HepG2 (cell line): ENCODE results near the gene PXDC1. TPM values are rescaled to one million over a fixed set of nuclear protein-coding genes. Genes with fewer than 3 reads are reported as not detected.
A peak's percentile ranks its signal among the peaks of the same experiment; 100 is the strongest.

Experiments
- CEBPB ChIP-seq: IDR thresholded peaks from 2 replicates; pipeline ENCODE4 v1.6.1; 2011; ENCODE audit warnings: low read depth, low read length, improper control_type of control experiment, borderline replicate concordance
- HOXA9 ChIP-seq: sonication (generic); formaldehyde crosslinking; IDR thresholded peaks from 2 replicates; pipeline ENCODE4 v1.8.1; 2022; ENCODE audit warnings: missing genetic modification reagents, mild to moderate bottlenecking, moderate library complexity, borderline replicate concordance
- JUND ChIP-seq: sonication (generic); formaldehyde crosslinking; IDR thresholded peaks from 2 replicates; pipeline ENCODE4 v1.8.0; 2022; ENCODE audit warnings: mild to moderate bottlenecking, missing genetic modification reagents
- MTF1 ChIP-seq: sonication (generic); formaldehyde crosslinking; IDR thresholded peaks from 2 replicates; pipeline ENCODE4 v1.5.0; 2020; ENCODE audit warnings: missing genetic modification reagents
- RELA ChIP-seq: sonication (generic); formaldehyde crosslinking; IDR thresholded peaks from 2 replicates; pipeline ENCODE4 v1.4.0; 2020; ENCODE audit warnings: missing genetic modification reagents
- SP140L ChIP-seq: sonication (generic); formaldehyde crosslinking; IDR thresholded peaks from 2 replicates; pipeline ENCODE4 v1.4.0; 2020; ENCODE audit warnings: missing genetic modification reagents, borderline replicate concordance
- TBX3 ChIP-seq: fragments of 450-650 bp; IDR thresholded peaks from 2 replicates; pipeline ENCODE4 v1.6.1; 2017; ENCODE audit warnings: antibody characterized with exemption, mild to moderate bottlenecking, inconsistent platforms, borderline replicate concordance
- ZBTB21 ChIP-seq: sonication (generic); formaldehyde crosslinking; IDR thresholded peaks from 2 replicates; pipeline ENCODE4 v1.4.0; 2020; ENCODE audit warnings: missing genetic modification reagents
- ZNF263 ChIP-seq: sonication (generic); formaldehyde crosslinking; IDR thresholded peaks from 2 replicates; pipeline ENCODE4 v1.4.0; 2020; ENCODE audit warnings: missing genetic modification reagents
- ZNF431 ChIP-seq: sonication (generic); formaldehyde crosslinking; IDR thresholded peaks from 2 replicates; pipeline ENCODE4 v1.9.0; 2022; ENCODE audit warnings: missing genetic modification reagents, low read depth, mild to moderate bottlenecking, borderline replicate concordance
- ZNF564 ChIP-seq: sonication (generic); formaldehyde crosslinking; IDR thresholded peaks from 2 replicates; pipeline ENCODE4 v1.8.1; 2023; ENCODE audit warnings: mild to moderate bottlenecking, missing genetic modification reagents
- ZNF747 ChIP-seq: sonication (generic); formaldehyde crosslinking; IDR thresholded peaks from 2 replicates; pipeline ENCODE4 v1.8.1; 2023; ENCODE audit warnings: missing genetic modification reagents, mild to moderate bottlenecking, borderline replicate concordance
- ZNF75D ChIP-seq: sonication (generic); formaldehyde crosslinking; IDR thresholded peaks from 2 replicates; pipeline ENCODE4 v1.8.1; 2023; ENCODE audit warnings: missing genetic modification reagents, mild to moderate bottlenecking, borderline replicate concordance
- ZSCAN21 ChIP-seq: sonication (generic); formaldehyde crosslinking; IDR thresholded peaks from 2 replicates; pipeline ENCODE4 v1.8.0; 2022; ENCODE audit warnings: mild to moderate bottlenecking, missing genetic modification reagents, moderate library complexity, borderline replicate concordance
- ZZZ3 ChIP-seq: sonication (generic); formaldehyde crosslinking; IDR thresholded peaks from 2 replicates; pipeline ENCODE4 v1.4.0; 2020; ENCODE audit warnings: missing genetic modification reagents, mild to moderate bottlenecking, borderline replicate concordance
- polyA plus RNA-seq, 8 experiments: library from polyadenylated mRNA; depleted of rRNA in 3 of 8; stranded (reverse) in 7 of 8; unstranded in 1 of 8; fragments of >200 nt; fragmentation: Illumina TruSeq in 4 of 8; extraction: Trizol in 4 of 8; gene quantifications; 2 replicates each; pipeline versions ENCODE4 v1.2.1 to v1.2.3, GENCODE V29; 2011 to 2016; ENCODE audit warnings: low read depth in 4 of 8, missing spikeins in 1 of 8, mixed read lengths in 1 of 8; ENCODE audit not compliant: insufficient read depth in 1 of 8
- total RNA-seq, 5 experiments: library from RNA; depleted of rRNA; stranded (reverse); fragments of >200 nt; fragmentation: Illumina TruSeq; extraction: Trizol; gene quantifications; 2 replicates each; pipeline ENCODE4 v1.2.3, GENCODE V29; 2016; ENCODE audit warnings: low read depth in 1 of 5
- TF ChIP-seq, protein P1 (sequence below): sonication (generic); formaldehyde crosslinking; IDR thresholded peaks from 2 replicates; pipeline ENCODE4 v1.9.0; 2021; ENCODE audit warnings: missing genetic modification reagents, borderline replicate concordance
- TF ChIP-seq, protein P2 (sequence below): sonication (generic); formaldehyde crosslinking; IDR thresholded peaks from 2 replicates; pipeline ENCODE4 v1.8.0; 2022; ENCODE audit warnings: mild to moderate bottlenecking, missing genetic modification reagents
- TF ChIP-seq, protein P3 (sequence below): sonication (generic); formaldehyde crosslinking; IDR thresholded peaks from 2 replicates; pipeline ENCODE4 v1.8.0; 2022; ENCODE audit warnings: mild to moderate bottlenecking, missing genetic modification reagents; ENCODE audit not compliant: insufficient replicate concordance
- TF ChIP-seq, protein P4 (sequence below): sonication (generic); formaldehyde crosslinking; IDR thresholded peaks from 2 replicates; pipeline ENCODE4 v1.4.0; 2020; ENCODE audit warnings: missing genetic modification reagents

The PXDC1 gene
- total and polyA plus RNA-seq, 2 of the 13 experiments (the other 11 are each of a cell fraction or from before 2014, with no cell fraction given), result 32.4 to 34.7 TPM

DNA sequence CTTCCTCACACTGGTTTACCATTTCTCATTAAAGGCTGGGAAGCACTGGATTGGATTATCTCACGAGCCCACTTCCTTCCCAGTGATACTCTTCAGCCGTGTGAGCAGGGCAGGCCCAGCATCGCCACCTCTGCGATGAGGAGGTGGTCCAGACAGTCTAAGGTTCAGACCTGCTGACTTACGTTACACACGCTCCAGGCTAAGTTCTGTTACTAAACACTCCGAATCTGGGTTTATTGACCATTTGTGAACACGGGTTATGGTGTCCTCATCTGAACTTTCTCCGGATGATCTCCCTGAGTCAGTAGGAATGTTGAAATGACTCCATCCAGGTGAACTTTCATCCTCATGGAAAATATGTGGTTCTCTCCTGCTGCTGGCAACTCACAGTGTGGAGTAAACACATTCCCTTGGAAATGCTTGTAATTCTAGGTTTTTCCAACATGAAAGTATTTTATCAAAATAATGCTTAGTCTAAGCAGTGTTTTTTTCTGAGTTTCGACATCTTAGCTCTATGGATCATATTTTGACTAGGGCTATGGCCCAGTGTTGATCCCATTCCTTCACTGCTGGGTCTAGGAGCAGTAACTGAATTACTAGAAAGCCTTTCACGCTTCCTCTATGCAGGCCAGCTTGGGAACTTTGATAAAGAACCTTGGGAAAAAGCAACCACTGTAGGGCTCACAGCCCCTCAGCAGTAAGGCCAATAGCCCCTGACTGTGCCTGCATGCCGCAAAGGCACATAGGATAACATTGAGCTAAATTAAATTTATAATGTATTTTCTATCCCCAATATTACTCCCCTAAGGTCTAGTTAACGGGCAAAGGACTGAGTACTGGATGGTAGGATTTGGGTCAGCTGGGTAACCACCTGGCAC lies 37.7 kb upstream of the PXDC1 start (continued):
- TF ChIP-seq, protein P1, sequence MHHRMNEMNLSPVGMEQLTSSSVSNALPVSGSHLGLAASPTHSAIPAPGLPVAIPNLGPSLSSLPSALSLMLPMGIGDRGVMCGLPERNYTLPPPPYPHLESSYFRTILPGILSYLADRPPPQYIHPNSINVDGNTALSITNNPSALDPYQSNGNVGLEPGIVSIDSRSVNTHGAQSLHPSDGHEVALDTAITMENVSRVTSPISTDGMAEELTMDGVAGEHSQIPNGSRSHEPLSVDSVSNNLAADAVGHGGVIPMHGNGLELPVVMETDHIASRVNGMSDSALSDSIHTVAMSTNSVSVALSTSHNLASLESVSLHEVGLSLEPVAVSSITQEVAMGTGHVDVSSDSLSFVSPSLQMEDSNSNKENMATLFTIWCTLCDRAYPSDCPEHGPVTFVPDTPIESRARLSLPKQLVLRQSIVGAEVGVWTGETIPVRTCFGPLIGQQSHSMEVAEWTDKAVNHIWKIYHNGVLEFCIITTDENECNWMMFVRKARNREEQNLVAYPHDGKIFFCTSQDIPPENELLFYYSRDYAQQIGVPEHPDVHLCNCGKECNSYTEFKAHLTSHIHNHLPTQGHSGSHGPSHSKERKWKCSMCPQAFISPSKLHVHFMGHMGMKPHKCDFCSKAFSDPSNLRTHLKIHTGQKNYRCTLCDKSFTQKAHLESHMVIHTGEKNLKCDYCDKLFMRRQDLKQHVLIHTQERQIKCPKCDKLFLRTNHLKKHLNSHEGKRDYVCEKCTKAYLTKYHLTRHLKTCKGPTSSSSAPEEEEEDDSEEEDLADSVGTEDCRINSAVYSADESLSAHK (CRISPR knock-in tag), result 0 out of 2 replicates have a peak, but pooled peaks have one; percentile 43
- peak; percentile 46; the same call in 1 of the 2 replicates for TF ChIP-seq ZNF431 (CRISPR knock-in tag)
- TF ChIP-seq HOXA9 (CRISPR knock-in tag), result no peak
- no peak; the same call in 1 of the 2 replicates for TF ChIP-seq SP140L (CRISPR knock-in tag)
- TF ChIP-seq ZZZ3, result no peak
- TF ChIP-seq ZNF263 (CRISPR knock-in tag), result no peak
- TF ChIP-seq, protein P2, sequence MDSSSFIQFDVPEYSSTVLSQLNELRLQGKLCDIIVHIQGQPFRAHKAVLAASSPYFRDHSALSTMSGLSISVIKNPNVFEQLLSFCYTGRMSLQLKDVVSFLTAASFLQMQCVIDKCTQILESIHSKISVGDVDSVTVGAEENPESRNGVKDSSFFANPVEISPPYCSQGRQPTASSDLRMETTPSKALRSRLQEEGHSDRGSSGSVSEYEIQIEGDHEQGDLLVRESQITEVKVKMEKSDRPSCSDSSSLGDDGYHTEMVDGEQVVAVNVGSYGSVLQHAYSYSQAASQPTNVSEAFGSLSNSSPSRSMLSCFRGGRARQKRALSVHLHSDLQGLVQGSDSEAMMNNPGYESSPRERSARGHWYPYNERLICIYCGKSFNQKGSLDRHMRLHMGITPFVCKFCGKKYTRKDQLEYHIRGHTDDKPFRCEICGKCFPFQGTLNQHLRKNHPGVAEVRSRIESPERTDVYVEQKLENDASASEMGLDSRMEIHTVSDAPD (CRISPR knock-in tag), result peak; percentile 92
- TF ChIP-seq, protein P3, sequence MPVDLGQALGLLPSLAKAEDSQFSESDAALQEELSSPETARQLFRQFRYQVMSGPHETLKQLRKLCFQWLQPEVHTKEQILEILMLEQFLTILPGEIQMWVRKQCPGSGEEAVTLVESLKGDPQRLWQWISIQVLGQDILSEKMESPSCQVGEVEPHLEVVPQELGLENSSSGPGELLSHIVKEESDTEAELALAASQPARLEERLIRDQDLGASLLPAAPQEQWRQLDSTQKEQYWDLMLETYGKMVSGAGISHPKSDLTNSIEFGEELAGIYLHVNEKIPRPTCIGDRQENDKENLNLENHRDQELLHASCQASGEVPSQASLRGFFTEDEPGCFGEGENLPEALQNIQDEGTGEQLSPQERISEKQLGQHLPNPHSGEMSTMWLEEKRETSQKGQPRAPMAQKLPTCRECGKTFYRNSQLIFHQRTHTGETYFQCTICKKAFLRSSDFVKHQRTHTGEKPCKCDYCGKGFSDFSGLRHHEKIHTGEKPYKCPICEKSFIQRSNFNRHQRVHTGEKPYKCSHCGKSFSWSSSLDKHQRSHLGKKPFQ (CRISPR knock-in tag), result peak; percentile 92
- TF ChIP-seq ZNF75D (CRISPR knock-in tag), result no peak
- no peak for TF ChIP-seq RELA
- peak; percentile 75; the same call in 1 of the 2 replicates for TF ChIP-seq ZNF564 (CRISPR knock-in tag)
- TF ChIP-seq ZNF747 (CRISPR knock-in tag), result peak; percentile 54; the same call in 1 of the 2 replicates
- no peak for TF ChIP-seq MTF1
- peak; percentile 26; the same call in 1 of the 2 replicates for TF ChIP-seq ZBTB21 (CRISPR knock-in tag)
- TF ChIP-seq TBX3, result no peak; the same call in 1 of the 2 replicates
- peak; percentile 80 for TF ChIP-seq JUND (CRISPR knock-in tag)
- peak; percentile 93 for TF ChIP-seq CEBPB
- peak; percentile 17 for TF ChIP-seq ZSCAN21 (CRISPR knock-in tag)
- TF ChIP-seq, protein P4, sequence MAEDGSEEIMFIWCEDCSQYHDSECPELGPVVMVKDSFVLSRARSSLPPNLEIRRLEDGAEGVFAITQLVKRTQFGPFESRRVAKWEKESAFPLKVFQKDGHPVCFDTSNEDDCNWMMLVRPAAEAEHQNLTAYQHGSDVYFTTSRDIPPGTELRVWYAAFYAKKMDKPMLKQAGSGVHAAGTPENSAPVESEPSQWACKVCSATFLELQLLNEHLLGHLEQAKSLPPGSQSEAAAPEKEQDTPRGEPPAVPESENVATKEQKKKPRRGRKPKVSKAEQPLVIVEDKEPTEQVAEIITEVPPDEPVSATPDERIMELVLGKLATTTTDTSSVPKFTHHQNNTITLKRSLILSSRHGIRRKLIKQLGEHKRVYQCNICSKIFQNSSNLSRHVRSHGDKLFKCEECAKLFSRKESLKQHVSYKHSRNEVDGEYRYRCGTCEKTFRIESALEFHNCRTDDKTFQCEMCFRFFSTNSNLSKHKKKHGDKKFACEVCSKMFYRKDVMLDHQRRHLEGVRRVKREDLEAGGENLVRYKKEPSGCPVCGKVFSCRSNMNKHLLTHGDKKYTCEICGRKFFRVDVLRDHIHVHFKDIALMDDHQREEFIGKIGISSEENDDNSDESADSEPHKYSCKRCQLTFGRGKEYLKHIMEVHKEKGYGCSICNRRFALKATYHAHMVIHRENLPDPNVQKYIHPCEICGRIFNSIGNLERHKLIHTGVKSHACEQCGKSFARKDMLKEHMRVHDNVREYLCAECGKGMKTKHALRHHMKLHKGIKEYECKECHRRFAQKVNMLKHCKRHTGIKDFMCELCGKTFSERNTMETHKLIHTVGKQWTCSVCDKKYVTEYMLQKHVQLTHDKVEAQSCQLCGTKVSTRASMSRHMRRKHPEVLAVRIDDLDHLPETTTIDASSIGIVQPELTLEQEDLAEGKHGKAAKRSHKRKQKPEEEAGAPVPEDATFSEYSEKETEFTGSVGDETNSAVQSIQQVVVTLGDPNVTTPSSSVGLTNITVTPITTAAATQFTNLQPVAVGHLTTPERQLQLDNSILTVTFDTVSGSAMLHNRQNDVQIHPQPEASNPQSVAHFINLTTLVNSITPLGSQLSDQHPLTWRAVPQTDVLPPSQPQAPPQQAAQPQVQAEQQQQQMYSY (CRISPR knock-in tag), result no peak; the same call in 1 of the 2 replicates
